CD8-positive, alpha-beta memory T cell (primary cell): ENCODE measurements around the gene UST. TPM values are rescaled to one million over a fixed set of nuclear protein-coding genes. Genes with fewer than 3 reads are reported as not detected.
"Not testable (repeated sequence)": the region's sequence is repeated elsewhere in the genome, so short reads cannot be mapped to it uniquely, and the experiment has no call there.

Experiments
- CTCF ChIA-PET: fragments of 350-600 bp; sonication (Branson Sonifier 250); formaldehyde crosslinking; loops from one replicate; lab custom pipeline; 2021; ENCODE audit warnings: antibody characterized with exemption; lab: Charles Lee
- POLR2A ChIA-PET: fragments of 350-600 bp; sonication (Branson Sonifier 250); formaldehyde crosslinking; loops from one replicate; lab custom pipeline; 2021; ENCODE audit warnings: antibody characterized with exemption; lab: Charles Lee
- DNase-seq, 5 donors: peaks; one replicate each; pipeline versions ENCODE4 v3.0.0 to v3.0.0-alpha.2; 2020 to 2022; ENCODE audit warnings: mixed read lengths in 1 of 5
- H3K27ac ChIP-seq: one replicate; pipeline ENCODE4 v1.7.0; 2013; ENCODE audit warnings: low read depth, mild to moderate bottlenecking, low read length, moderate library complexity
- H3K27me3 ChIP-seq: 2 replicates; pipeline ENCODE4 v1.7.0; 2013; ENCODE audit warnings: low read length, mild to moderate bottlenecking; ENCODE audit not compliant: insufficient read depth, poor library complexity, severe bottlenecking
- H3K36me3 ChIP-seq: 2 replicates; pipeline ENCODE4 v1.7.0; 2013; ENCODE audit warnings: mild to moderate bottlenecking, low read length, moderate library complexity; ENCODE audit not compliant: insufficient read depth
- H3K4me1 ChIP-seq: 2 replicates; pipeline ENCODE4 v1.7.0; 2013; ENCODE audit warnings: mild to moderate bottlenecking, low read length, moderate library complexity; ENCODE audit not compliant: insufficient read depth
- H3K4me3 ChIP-seq: 2 replicates; pipeline ENCODE4 v1.7.0; 2013; ENCODE audit warnings: mild to moderate bottlenecking, low read length
- H3K9me3 ChIP-seq: 2 replicates; pipeline ENCODE4 v1.7.0; 2013; ENCODE audit warnings: mild to moderate bottlenecking, low read length
- H3K27ac Mint-ChIP-seq, 8 donors: one replicate each; pipeline ENCODE4 v1.8.0; 2020 to 2021; ENCODE audit warnings: mixed read lengths in 8 of 8, mild to moderate bottlenecking in 6 of 8, inconsistent platforms in 3 of 8, moderate library complexity in 3 of 8
- H3K27me3 Mint-ChIP-seq, 2 donors: one replicate each; pipeline ENCODE4 v1.8.0; 2020 to 2021; ENCODE audit warnings: mixed read lengths in 2 of 2, mild to moderate bottlenecking in 1 of 2, moderate library complexity in 1 of 2
- H3K36me3 Mint-ChIP-seq, 3 donors: one replicate each; pipeline ENCODE4 v1.8.0; 2020 to 2021; ENCODE audit warnings: mixed read lengths in 3 of 3, inconsistent platforms in 1 of 3, mild to moderate bottlenecking in 1 of 3
- H3K4me1 Mint-ChIP-seq, 3 donors: one replicate each; pipeline ENCODE4 v1.8.0; 2020 to 2021; ENCODE audit warnings: mixed read lengths in 3 of 3, inconsistent platforms in 1 of 3, mild to moderate bottlenecking in 1 of 3
- H3K4me3 Mint-ChIP-seq, 7 donors: one replicate each; pipeline ENCODE4 v1.8.0; 2020 to 2021; ENCODE audit warnings: mixed read lengths in 7 of 7, mild to moderate bottlenecking in 6 of 7, moderate library complexity in 4 of 7, inconsistent platforms in 2 of 7
- H3K9me3 Mint-ChIP-seq, 5 donors: one replicate each; pipeline ENCODE4 v1.8.0; 2020 to 2022; ENCODE audit warnings: mixed read lengths in 5 of 5, mild to moderate bottlenecking in 3 of 5, moderate library complexity in 2 of 5, inconsistent platforms in 1 of 5
- polyA plus RNA-seq: library from polyadenylated mRNA; unstranded; fragments of 300-500 nt; fragmentation: Illumina TruSeq; gene quantifications from one replicate; pipeline ENCODE4 v1.2.3, GENCODE V29; 2021
- total RNA-seq, 2 experiments: library from RNA; stranded (reverse); gene quantifications; one replicate each; pipeline ENCODE4 v1.2.3, GENCODE V29; 2021

UST gene
- total and polyA plus RNA-seq, 3 experiments from 2014 or later, result 2.4 to 7.8 (median 6.4) TPM

DNA sequence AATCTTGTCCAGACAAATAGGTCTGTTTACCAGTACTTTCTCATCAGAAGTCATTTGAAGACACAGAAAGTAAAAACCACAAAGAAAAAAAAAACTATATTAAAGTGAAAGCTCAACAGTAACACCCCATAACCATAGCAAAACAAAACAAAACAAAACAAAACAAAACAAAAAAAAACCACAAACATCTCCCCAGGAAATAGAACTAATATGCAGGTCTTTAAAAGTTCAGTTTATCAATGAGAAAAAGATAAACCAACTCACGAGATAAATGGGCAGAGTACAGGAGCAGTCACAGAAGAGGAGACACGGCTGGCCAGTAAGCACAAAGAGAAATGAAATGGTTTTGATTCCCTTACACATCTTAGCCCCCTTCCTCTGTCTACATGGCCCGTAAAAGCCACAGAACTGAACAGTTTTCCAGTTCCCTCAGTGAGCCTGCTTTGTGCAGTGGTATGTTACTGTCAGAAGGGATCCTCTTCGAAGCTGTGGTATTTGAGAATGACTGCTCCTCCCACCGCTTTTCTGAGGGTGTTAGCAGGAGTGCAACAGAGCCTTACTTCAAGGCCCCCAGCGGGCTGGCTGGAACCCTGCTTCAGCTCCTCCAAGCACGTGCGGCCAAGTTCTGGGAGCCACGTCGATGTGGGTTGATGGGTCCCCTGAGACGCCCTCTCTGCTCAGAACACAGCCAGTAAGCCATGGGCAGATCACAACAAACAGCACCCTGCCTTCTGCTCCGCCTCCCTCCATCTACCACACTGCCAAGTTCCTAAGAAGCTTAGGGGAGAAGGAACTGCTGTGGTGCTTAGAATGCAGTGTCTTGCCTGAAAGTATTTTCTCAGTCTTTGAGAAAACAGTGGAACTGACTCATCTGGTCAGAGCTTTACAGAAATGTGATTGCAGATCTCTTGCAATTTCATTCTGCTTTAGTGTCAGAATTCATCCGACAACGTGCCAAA lies 14.0 kb downstream of the UST start:
- peak overlapping the region; percentile 90 to 98 (median 95) for H3K27ac Mint-ChIP-seq
- H3K4me3 Mint-ChIP-seq, result peak overlapping the region; percentile 67 to 93 (median 80)
- CTCF ChIA-PET, result interaction anchor here (0.9 to 5.7 kb wide), 3 partner anchors 9 to 20 kb away, joined by 4 to 46 read pairs (median 7); partner anchors contain the start of gene UST
- H3K4me1 Mint-ChIP-seq, result peaks cover 62 to 92% (median 84%) of the 10 kb centered on the region in 3 donors
- Histone ChIP-seq H3K36me3 (no peaks in the 10 kb centered on the region), H3K27me3 (no peaks in the 10 kb centered on the region), H3K4me3 (peak overlapping the region; percentile 51), H3K4me1 (peaks cover 34% of the 10 kb centered on the region), H3K27ac (peak overlapping the region; percentile 91), H3K9me3 (no peaks in the 10 kb centered on the region)
- no peaks in the 10 kb centered on the region for H3K36me3 Mint-ChIP-seq
- no peaks in the 10 kb centered on the region for H3K9me3 Mint-ChIP-seq
- peak; percentile 35 to 77 (median 53) for DNase-seq
- H3K27me3 Mint-ChIP-seq, result peaks cover 0 to 3% of the 10 kb centered on the region in 2 donors
- POLR2A ChIA-PET, result interaction anchor here (0.6 to 4.2 kb wide), 3 partner anchors 11 to 20 kb away, joined by 3 to 39 read pairs (median 4); partner anchors contain the start of gene UST

- Mint-ChIP-seq H3K9me3 (no peaks in the 10 kb centered on the region), H3K27ac (peak overlapping the region; percentile 90 to 98 (median 95)), H3K27me3 (peaks cover 0 to 1% of the 10 kb centered on the region in 2 donors), H3K4me3 (peak overlapping the region; percentile 67 to 93 (median 80)), H3K36me3 (no peaks in the 10 kb centered on the region), H3K4me1 (peaks cover 66 to 92% (median 84%) of the 10 kb centered on the region in 3 donors)
- Histone ChIP-seq H3K27ac (peak overlapping the region; percentile 91), H3K4me1 (peaks cover 34% of the 10 kb centered on the region), H3K36me3 (no peaks in the 10 kb centered on the region), H3K9me3 (no peaks in the 10 kb centered on the region), H3K27me3 (no peaks in the 10 kb centered on the region), H3K4me3 (peak overlapping the region; percentile 51)
- CTCF ChIA-PET, result interaction anchor here (5.7 kb wide), 1 partner anchor 13 kb away, joined by 46 read pairs; the partner anchor contains the start of gene UST
- DNase-seq, result peak; percentile 29 to 82 (median 53)
- POLR2A ChIA-PET, result interaction anchor here (0.6 to 4.2 kb wide), 4 partner anchors 9 to 20 kb away, joined by 3 to 39 read pairs (median 4); partner anchors contain the start of gene UST
Observed at GRCh38 chr6:148761527-148762011, 14.7 kb downstream of the UST start.

DNA sequence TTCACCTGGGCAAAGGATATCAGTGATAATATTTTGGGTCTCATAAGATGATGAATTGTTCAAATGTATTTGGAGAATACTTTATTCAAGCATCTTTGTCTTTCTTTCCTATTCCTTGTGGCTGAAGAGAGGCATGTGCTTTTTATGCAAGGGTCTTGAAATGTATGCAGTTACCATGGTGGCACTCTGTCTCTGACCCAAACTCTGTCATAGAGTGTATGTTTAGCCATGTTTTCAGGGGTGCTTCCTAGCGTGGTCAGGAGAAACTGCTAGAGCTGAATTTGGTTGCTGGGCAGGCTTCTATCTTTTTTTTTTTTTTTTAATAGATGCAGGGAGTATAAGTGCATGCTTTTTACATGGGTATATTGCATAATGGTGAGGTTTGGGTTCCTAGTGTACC lies 15.4 kb downstream of the UST start:
- H3K4me3 ChIP-seq, result no peak overlapping the region

DNA sequence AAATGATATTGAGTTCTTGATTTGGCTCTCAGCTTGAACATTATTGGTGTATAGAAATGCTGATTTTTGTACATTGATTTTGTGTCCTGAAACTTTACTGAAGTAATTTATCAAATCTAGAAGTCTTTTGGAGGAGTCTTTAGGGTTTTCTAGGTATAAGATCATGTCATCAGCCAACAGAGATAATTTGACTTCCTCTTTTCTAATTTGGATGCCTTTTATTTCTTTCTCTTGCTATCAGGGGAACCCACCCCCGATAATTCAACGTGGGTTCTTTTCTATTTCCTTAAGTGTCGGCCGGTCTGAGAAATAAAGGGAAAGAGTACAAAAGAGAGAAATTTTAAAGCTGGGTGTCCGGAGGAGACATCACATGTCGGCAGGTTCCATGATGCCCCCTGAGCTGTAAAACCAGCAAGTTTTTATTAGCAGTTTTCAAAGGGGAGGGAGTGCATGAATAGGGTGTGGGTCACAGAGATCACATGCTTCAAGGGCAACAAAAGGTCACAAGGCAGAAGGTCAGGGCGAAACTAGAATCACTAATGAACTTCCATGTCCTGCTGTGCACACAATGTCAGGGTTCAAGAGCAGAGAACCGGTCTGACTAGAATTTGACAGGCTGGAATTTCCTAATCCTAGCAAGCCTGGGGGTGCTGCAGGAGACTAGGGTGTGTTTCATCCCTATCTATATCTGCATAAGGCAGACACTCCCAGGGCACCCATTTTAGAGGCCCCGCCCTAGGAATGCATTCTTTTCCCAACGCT lies 17.6 kb downstream of the UST start:
- CTCF ChIA-PET, H3K36me3 ChIP-seq, H3K27ac ChIP-seq, H3K4me3 Mint-ChIP-seq, H3K27me3 Mint-ChIP-seq, POLR2A ChIA-PET, DNase-seq, H3K9me3 ChIP-seq, H3K9me3 Mint-ChIP-seq, H3K36me3 Mint-ChIP-seq, H3K27me3 ChIP-seq, H3K4me3 ChIP-seq: not testable (repeated sequence)
- H3K4me1 ChIP-seq, result peaks cover 26% of the 10 kb centered on the region
- peak overlapping the region in 3 of 8 donors; percentile 6 to 98 (median 33) for H3K27ac Mint-ChIP-seq
- peaks cover 53 to 78% (median 67%) of the 10 kb centered on the region in 3 donors for H3K4me1 Mint-ChIP-seq

More for the DNA sequence above, 15.4 kb downstream of the UST start:
- peaks cover 62 to 90% (median 82%) of the 10 kb centered on the region in 3 donors for H3K4me1 Mint-ChIP-seq
- no peaks in the 10 kb centered on the region for H3K9me3 Mint-ChIP-seq
- H3K36me3 Mint-ChIP-seq, result no peaks in the 10 kb centered on the region
- Histone ChIP-seq H3K9me3 (no peaks in the 10 kb centered on the region), H3K27ac (no peak overlapping the region), H3K27me3 (no peaks in the 10 kb centered on the region), H3K36me3 (no peaks in the 10 kb centered on the region), H3K4me1 (peaks cover 34% of the 10 kb centered on the region)
- ChIA-PET POLR2A (interaction anchor here (1.1 kb wide), 1 partner anchor 9 kb away, joined by 3 read pairs; no protein-coding TSS in a partner anchor), CTCF (no interaction called here)
- peak overlapping the region; percentile 90 to 98 (median 95) for H3K27ac Mint-ChIP-seq
- H3K27me3 Mint-ChIP-seq, result no peaks in the 10 kb centered on the region
- no peak for DNase-seq
- peak overlapping the region; percentile 47 to 93 (median 80) for H3K4me3 Mint-ChIP-seq

GRCh38 chr6:148765898-148766808 lies 19.3 kb downstream of the UST start:
- ChIA-PET POLR2A (interaction anchor here (0.7 kb wide), 1 partner anchor 984 kb away, joined by 4 read pairs; the partner anchor contains the start of gene PCMT1), CTCF (no interaction called here)
- Histone ChIP-seq H3K4me1 (peaks cover 13% of the 10 kb centered on the region), H3K9me3 (no peaks in the 10 kb centered on the region), H3K27ac (no peak overlapping the region), H3K4me3 (no peak overlapping the region), H3K27me3 (no peaks in the 10 kb centered on the region), H3K36me3 (no peaks in the 10 kb centered on the region)
- Mint-ChIP-seq H3K27me3 (no peaks in the 10 kb centered on the region), H3K36me3 (no peaks in the 10 kb centered on the region), H3K4me3 (no peak overlapping the region), H3K27ac (no peak overlapping the region), H3K4me1 (peaks cover 48 to 78% (median 67%) of the 10 kb centered on the region in 3 donors), H3K9me3 (no peaks in the 10 kb centered on the region)
- no peak for DNase-seq

DNA sequence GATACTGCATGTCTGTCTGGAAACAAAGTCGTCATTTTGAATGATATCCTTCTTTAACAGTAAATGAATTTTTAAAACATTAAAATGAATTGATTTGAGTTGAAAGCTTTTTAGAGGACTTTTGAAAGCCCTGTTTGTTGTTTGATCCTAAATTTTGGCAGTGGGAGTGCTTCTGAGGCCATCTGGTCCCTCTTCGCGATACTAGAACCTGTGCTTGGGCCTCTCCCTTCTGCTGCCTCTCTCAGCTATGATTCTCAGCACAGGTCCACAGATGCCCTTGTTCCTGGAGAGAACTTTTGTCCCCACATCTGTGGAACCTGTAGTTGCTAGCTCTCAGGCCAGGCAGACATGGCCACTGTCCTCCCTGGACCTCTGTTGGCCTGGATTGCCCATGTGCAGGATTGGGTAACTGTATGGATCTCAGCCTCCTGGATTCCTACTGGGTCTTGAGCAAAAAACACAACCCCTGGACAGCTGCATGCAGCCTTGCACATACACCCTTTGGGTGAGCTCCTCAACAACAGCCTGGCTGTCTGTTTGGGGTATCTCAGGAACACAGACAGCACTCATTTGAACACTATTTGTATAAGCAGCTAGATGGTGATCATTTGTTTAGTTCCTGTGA lies 21.9 kb downstream of the UST start:
- no peaks in the 10 kb centered on the region for H3K9me3 Mint-ChIP-seq
- H3K27me3 Mint-ChIP-seq, result no peaks in the 10 kb centered on the region
- no peak for DNase-seq
- peak overlapping the region in 1 of 8 donors; percentile 23 for H3K27ac Mint-ChIP-seq
- Histone ChIP-seq H3K36me3 (no peaks in the 10 kb centered on the region), H3K9me3 (no peaks in the 10 kb centered on the region), H3K4me3 (no peak overlapping the region), H3K4me1 (peaks cover 3% of the 10 kb centered on the region), H3K27ac (no peak overlapping the region), H3K27me3 (no peaks in the 10 kb centered on the region)
- peaks cover 35 to 68% (median 54%) of the 10 kb centered on the region in 3 donors for H3K4me1 Mint-ChIP-seq
- H3K36me3 Mint-ChIP-seq, result no peaks in the 10 kb centered on the region
- POLR2A ChIA-PET, result no interaction called here
- CTCF ChIA-PET, result no interaction called here
- no peak overlapping the region for H3K4me3 Mint-ChIP-seq
